Loucy (cell line): ENCODE data around the gene B3GAT1.

ENCODE experiments used
- EZH2phosphoT487 ChIP-seq: fragments of 200-600 bp; IDR thresholded peaks from 2 replicates; pipeline ENCODE4 v1.6.1; 2018; ENCODE audit warnings: antibody characterized with exemption, mild to moderate bottlenecking, moderate library complexity, borderline replicate concordance
- TF ChIP-seq, protein P1 (sequence below): fragments of 200-600 bp; sonication (generic); conservative IDR thresholded peaks from 2 replicates; pipeline ENCODE4 v1.5.1; 2014; ENCODE audit warnings: mild to moderate bottlenecking, antibody characterized with exemption, low read length

- TF ChIP-seq, protein P1, sequence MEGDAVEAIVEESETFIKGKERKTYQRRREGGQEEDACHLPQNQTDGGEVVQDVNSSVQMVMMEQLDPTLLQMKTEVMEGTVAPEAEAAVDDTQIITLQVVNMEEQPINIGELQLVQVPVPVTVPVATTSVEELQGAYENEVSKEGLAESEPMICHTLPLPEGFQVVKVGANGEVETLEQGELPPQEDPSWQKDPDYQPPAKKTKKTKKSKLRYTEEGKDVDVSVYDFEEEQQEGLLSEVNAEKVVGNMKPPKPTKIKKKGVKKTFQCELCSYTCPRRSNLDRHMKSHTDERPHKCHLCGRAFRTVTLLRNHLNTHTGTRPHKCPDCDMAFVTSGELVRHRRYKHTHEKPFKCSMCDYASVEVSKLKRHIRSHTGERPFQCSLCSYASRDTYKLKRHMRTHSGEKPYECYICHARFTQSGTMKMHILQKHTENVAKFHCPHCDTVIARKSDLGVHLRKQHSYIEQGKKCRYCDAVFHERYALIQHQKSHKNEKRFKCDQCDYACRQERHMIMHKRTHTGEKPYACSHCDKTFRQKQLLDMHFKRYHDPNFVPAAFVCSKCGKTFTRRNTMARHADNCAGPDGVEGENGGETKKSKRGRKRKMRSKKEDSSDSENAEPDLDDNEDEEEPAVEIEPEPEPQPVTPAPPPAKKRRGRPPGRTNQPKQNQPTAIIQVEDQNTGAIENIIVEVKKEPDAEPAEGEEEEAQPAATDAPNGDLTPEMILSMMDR = no peak
- no peak for TF ChIP-seq EZH2phosphoT487
Observed at GRCh38 chr11:134405436-134405835, 6.6 kb downstream of the B3GAT1 start.
